ENCODE measurements around the gene NPR1. TPM values are rescaled to one million over a fixed set of nuclear protein-coding genes. Genes with fewer than 3 reads are reported as not detected.

NPR1 gene
- total and polyA plus RNA-seq, 2 of the 4 experiments (the other 2 are of a cell fraction): 0.02 TPM; not detected in 1

DNA sequence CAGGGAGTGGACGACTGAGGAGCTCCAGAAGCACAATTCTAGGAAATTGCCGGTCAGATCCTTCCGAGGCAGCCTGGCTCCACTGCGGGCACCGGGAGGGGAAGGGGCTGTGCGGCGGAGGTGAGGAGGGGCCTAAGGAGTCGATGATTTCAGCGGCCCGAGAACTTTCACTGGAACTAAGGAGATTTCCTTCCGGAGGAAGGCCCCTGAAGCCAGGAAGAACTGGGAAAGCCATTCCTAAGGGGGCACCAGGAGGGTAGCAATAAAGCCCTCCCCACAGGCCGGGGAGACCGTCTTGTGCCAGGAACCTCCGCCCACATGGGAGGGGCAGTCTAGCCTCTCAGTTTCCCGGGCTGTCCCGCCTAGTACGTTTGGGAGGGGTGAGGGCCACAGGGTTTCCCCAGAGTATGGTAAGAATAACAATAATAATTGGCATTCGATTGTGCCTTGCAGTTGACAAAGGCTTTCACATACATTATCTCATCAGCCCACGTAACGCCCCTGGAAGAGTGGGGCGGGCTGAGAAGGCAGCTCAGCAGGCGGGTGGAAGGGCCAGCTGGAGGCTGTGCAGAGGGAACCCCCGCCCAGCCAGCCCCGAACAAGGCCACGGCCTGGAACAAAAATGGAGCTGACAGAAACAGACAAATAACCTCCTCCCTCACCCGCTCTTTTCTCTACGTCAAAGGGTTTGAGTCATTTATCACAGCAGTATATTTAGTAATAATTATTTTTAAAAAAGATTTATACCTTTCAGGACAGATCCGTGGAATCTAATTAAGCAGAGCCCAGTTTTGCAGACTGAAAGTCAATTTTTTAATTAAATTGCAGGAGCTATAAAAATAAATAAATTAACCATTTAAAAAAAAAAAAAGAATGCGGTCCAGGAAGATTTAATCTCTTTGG is 19.8 kb downstream of the NPR1 start:
- H3K14ac ChIP-seq (replicated peaks; ENCODE audit: low read depth, low read length): no peak overlapping the region
- H4K8ac ChIP-seq (ENCODE audit: low read depth in 2 of 2, low read length in 2 of 2): no peak overlapping the region; a peak in 1 of 4 replicates
- H3K9ac ChIP-seq (ENCODE audit: low read depth, low read length): no peak overlapping the region
- no peak overlapping the region for H3K4me3 ChIP-seq (ENCODE audit: insufficient read depth, low read depth, low read length)
- dilution Hi-C loops (cut with HindIII; ENCODE audit: low sequenced_read_pairs, unreplicated experiment) (no loop called here), intact Hi-C loops (cut with micrococcal nuclease) (no loop called here), in situ Hi-C loops (cut with MboI; ENCODE audit: low sequenced_read_pairs) (no loop called here)
- POLR2A ChIA-PET (ENCODE audit: unreplicated experiment): interaction anchor here (0.5 kb wide), 1 partner anchor 9 kb away, joined by 5 read pairs; no protein-coding TSS in a partner anchor
- H4K91ac ChIP-seq (ENCODE audit: insufficient read depth, low read depth, low read length): no peak overlapping the region
- peak overlapping the region; percentile 71 for H2AFZ ChIP-seq (replicated peaks; ENCODE audit: low read length, poor library complexity)
- H3K27me3 ChIP-seq (ENCODE audit: control insufficient read depth, insufficient read depth, low read length): peaks cover 3% of the 10 kb centered on the region; the same call in 1 of the 2 replicates
- H2AK9ac ChIP-seq (replicated peaks; ENCODE audit: low read depth, low read length, poor library complexity): peak overlapping the region; percentile 44
- no peak overlapping the region for H3K23ac ChIP-seq (ENCODE audit: low read depth, low read length)
- no peak for TF ChIP-seq RCOR1 (IDR thresholded peaks at IDR 0.05; ENCODE audit: insufficient replicate concordance, low read length)
- TF ChIP-seq RAD21 (IDR thresholded peaks at IDR 0.05; ENCODE audit: low read length): no peak
- TF ChIP-seq POLR2A (IDR thresholded peaks at IDR 0.05; ENCODE audit: low read depth, low read length): no peak
- no peak for TF ChIP-seq BHLHE40 (IDR thresholded peaks at IDR 0.05; ENCODE audit: low read depth, low read length)
- no peak for TF ChIP-seq NFE2L2 (IDR thresholded peaks at IDR 0.05; ENCODE audit: low read depth, low read length)
- no peak for TF ChIP-seq CHD1 (IDR thresholded peaks at IDR 0.05; ENCODE audit: low read depth, low read length)
- TF ChIP-seq, protein P1, sequence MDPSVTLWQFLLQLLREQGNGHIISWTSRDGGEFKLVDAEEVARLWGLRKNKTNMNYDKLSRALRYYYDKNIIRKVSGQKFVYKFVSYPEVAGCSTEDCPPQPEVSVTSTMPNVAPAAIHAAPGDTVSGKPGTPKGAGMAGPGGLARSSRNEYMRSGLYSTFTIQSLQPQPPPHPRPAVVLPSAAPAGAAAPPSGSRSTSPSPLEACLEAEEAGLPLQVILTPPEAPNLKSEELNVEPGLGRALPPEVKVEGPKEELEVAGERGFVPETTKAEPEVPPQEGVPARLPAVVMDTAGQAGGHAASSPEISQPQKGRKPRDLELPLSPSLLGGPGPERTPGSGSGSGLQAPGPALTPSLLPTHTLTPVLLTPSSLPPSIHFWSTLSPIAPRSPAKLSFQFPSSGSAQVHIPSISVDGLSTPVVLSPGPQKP (IDR thresholded peaks at IDR 0.05; ENCODE audit: borderline replicate concordance, low read depth, low read length): no peak
- TF ChIP-seq, protein P2, sequence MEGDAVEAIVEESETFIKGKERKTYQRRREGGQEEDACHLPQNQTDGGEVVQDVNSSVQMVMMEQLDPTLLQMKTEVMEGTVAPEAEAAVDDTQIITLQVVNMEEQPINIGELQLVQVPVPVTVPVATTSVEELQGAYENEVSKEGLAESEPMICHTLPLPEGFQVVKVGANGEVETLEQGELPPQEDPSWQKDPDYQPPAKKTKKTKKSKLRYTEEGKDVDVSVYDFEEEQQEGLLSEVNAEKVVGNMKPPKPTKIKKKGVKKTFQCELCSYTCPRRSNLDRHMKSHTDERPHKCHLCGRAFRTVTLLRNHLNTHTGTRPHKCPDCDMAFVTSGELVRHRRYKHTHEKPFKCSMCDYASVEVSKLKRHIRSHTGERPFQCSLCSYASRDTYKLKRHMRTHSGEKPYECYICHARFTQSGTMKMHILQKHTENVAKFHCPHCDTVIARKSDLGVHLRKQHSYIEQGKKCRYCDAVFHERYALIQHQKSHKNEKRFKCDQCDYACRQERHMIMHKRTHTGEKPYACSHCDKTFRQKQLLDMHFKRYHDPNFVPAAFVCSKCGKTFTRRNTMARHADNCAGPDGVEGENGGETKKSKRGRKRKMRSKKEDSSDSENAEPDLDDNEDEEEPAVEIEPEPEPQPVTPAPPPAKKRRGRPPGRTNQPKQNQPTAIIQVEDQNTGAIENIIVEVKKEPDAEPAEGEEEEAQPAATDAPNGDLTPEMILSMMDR (conservative IDR thresholded peaks at IDR 0.05; ENCODE audit: low read depth, low read length): no peak
- no peak for TF ChIP-seq CEBPB (IDR thresholded peaks at IDR 0.05; ENCODE audit: low read depth, low read length)
- TF ChIP-seq MAZ (IDR thresholded peaks at IDR 0.05; ENCODE audit: borderline replicate concordance, low read depth, low read length): no peak
- no peak for TF ChIP-seq FOS (IDR thresholded peaks at IDR 0.05; ENCODE audit: low read depth, low read length)
- H3K4me1 ChIP-seq (ENCODE audit: control insufficient read depth, insufficient read depth, low read length): peaks cover 2% of the 10 kb centered on the region
- no peak overlapping the region for H3K27ac ChIP-seq (ENCODE audit: insufficient read depth, low read length)
- H3K9me3 ChIP-seq (ENCODE audit: control insufficient read depth, insufficient read depth, low read length): no peaks in the 10 kb centered on the region
- no peak overlapping the region for H3K4ac ChIP-seq (ENCODE audit: low read depth, low read length)
- DNase-seq (no peak), ATAC-seq (ENCODE audit: low read depth) (no peak)
- H3K79me1 ChIP-seq (ENCODE audit: low read depth in 1 of 2, low read length in 2 of 2): no peaks in the 10 kb centered on the region
- H2BK20ac ChIP-seq (ENCODE audit: low read depth, low read length): no peak overlapping the region
- H3K36me3 ChIP-seq (ENCODE audit: control insufficient read depth, insufficient read depth, low read length): no peaks in the 10 kb centered on the region
- no peak overlapping the region for H2BK15ac ChIP-seq (ENCODE audit: low read depth, low read length)
- no peaks in the 10 kb centered on the region for H4K20me1 ChIP-seq (ENCODE audit: insufficient read depth, low read length)
- BruUV-seq (replicated peaks): no TSS peak
- H4K5ac ChIP-seq (ENCODE audit: low read depth, low read length): no peak overlapping the region
- H2BK120ac ChIP-seq (ENCODE audit: low read depth, low read length): no peak overlapping the region
- no peak overlapping the region for H2AK5ac ChIP-seq (ENCODE audit: low read depth, low read length)
- no peaks in the 10 kb centered on the region for H3K9me1 ChIP-seq (ENCODE audit: insufficient read depth, low read length)
- CTCF ChIA-PET: interaction anchor here (1.2 kb wide), 1 partner anchor 50 kb away, joined by 3 read pairs; no protein-coding TSS in a partner anchor
- no peak overlapping the region for H3K18ac ChIP-seq (ENCODE audit: low read depth, low read length)
- H3K56ac ChIP-seq (ENCODE audit: extremely low read depth, insufficient read depth, low read length): no peak overlapping the region
- H2BK5ac ChIP-seq (ENCODE audit: low read depth, low read length, poor library complexity, severe bottlenecking): no peak overlapping the region
- WGBS, 2 experiments (ENCODE audit: extremely low coverage in 2 of 2, insufficient read length in 1 of 2): 30% methylated on average over 4 of the region's 29 CpGs; no CpG with 5 or more reads in 1 of the 2 experiments
- H3K4me2 ChIP-seq (ENCODE audit: low read depth, low read length): no peak overlapping the region
